GM18526 (cell line): Measurements from ENCODE around the gene FARSB.

ENCODE experiments used
- POLR2A ChIP-seq: IDR thresholded peaks from 3 replicates; pipeline ENCODE4 v1.6.1; 2011; ENCODE audit not compliant: insufficient read length; ENCODE audit errors: extremely low read depth

FARSB gene

GRCh38 chr2:222670191-222671038, 14.5 kb upstream of the FARSB start:
- TF ChIP-seq POLR2A, result no peak

GRCh38 chr2:222669353-222669752, 13.5 kb upstream of the FARSB start:
- TF ChIP-seq POLR2A, result no peak

- no peak for TF ChIP-seq POLR2A
These were observed 12.7 kb upstream of the FARSB start for GRCh38 chr2:222668494-222669154.

GRCh38 chr2:222663479-222663878, 7.6 kb upstream of the FARSB start:
- no peak for TF ChIP-seq POLR2A

DNA sequence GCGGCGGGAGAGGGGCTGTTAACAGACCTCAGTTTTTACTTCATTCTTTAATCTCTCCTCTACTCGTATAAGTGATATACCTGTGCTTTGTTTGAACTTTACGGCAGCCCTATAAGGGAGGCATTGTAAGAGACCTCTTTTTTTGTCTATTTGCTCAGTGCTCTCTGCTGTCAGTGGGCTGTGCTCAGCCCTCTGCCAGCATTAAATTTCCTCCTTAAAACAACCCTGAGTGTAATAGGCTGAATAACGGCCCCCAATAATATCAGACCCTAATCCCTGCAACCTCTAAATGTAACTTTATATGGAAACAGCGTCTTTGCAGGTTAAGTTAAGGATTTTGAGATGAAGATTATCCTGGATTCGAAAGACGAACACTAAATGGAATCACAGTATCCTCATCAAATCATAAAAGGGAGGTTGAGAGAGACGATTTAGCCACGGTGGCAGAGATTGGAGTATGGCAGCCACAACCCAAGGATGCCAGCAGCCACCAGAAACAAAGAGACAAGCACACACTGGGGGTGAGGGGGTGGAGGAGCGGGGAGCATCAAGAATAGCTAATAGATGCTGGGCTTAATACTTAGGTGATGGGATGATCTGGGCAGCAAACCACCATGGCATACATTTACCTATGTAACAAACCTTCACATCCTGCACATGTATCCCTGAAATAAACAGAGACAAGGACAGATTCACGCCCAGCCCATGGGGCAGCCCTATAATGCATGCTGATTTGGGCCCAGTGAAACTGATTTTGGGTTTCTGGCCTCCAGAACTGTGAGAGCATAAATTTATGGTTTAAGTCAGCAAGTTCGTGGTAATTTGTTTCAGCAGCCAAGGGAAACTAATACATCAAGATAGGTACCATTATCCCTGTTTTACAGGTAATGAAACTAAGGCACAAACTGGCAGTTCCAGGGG, 894 bp upstream of the FARSB start:
- TF ChIP-seq POLR2A, result no peak

- TF ChIP-seq POLR2A, result no peak
These were observed 2.6 kb downstream of the FARSB start for GRCh38 chr2:222653280-222653679.

DNA sequence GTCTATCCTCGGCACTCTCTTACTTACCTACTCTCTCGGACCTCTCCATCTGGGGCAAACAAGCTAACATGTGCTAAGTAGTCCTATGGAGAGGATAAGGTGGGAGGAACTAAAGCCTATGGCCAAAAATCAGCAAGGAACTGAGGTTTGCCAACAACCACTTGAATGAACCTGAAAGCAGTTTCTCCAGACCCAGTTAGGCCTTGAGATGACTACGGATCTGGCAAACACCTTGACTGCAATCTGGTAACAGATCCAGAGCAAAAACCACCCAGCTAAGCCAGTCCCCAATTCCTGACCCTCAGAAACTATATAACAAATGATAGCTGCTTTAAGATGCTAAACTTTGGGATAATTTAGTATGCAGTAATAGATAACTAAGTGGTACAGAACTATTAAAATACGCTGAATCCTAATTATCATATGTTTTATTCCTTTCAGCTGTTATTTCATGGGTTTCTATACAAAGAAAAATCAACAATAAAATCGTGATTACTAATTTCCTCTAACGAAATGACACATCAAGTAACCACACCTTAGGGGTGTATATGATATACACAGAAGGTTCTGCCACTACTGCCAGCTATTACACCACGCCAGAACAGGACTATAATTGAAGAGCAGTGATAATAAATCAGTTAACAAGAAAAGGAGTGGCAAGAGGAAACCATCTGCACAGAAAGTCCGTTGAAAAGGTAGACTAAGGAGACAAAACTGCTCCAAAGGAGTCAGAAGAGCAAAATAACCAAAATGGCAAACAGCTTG, 3.2 kb downstream of the FARSB start:
- no peak for TF ChIP-seq POLR2A

- no peak for TF ChIP-seq POLR2A
These were observed 4.0 kb downstream of the FARSB start for GRCh38 chr2:222651718-222652418.

DNA sequence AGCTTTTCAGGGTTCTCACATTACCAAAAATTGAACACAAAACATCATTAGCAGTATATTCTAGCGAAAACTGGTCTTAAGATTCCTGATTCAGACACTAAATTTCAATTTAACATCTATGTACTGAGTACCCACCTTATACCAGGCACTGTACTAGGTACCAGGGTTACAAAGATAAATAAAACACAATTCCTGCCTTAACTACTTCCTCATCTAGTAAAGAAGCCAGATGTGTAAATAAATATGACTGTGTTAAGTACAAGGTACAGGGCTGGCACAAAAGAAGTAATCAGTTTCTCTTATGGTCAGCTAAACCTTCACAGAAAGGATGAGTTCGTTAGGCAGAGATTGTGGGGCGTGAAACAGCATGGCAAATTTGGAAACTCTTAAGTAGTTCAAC, 6.1 kb downstream of the FARSB start:
- no peak for TF ChIP-seq POLR2A

GRCh38 chr2:222646008-222646407, 9.9 kb downstream of the FARSB start:
- TF ChIP-seq POLR2A, result no peak

DNA sequence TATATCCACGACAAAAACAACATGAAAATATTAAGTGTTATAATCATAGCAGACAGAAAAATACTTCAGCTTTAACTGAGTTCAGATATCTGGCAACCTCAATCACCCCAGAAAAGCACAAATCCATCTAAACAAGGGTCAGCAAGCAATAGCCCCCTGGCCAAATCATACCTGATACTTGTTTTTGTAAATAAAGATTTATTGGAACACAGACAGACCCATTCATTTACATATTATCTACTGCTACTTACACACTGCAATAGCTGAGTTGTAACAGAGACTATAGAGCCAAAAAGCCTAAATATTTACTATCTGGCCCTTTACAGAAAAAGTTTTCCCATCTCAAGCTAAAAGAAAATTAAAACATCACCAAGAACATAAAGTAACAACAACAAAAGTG, 12.8 kb downstream of the FARSB start:
- no peak for TF ChIP-seq POLR2A

GRCh38 chr2:222641336-222641735, 14.6 kb downstream of the FARSB start:
- TF ChIP-seq POLR2A, result no peak

DNA sequence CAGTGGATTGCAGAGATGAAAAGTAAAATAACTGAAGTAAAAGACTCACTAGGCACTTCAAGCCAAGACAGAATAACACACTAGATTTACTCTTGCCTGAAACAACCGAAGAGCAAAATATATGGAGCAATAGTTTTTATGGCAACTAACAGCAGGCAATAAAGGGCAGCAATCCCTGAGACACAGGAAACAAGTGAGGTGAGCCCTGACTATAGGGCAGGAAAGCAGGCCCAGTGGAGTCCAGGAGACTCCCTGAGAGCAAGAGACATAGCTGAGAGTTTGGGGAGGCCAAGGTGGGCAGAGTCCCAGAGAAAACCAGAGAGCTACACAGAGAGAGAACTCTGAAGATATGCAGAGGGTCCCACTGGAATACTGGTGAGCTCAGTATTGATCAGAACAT, 18.8 kb downstream of the FARSB start:
- no peak for TF ChIP-seq POLR2A

GRCh38 chr2:222635295-222635694, 20.6 kb downstream of the FARSB start:
- no peak for TF ChIP-seq POLR2A
